Fibroblast of lung (primary cell): ENCODE measurements around the gene FAM228A. TPM values are rescaled to one million over a fixed set of nuclear protein-coding genes. Genes with fewer than 3 reads are reported as not detected.

Experiments used
- DNase-seq, 2 donors: peaks; one replicate each; pipeline versions ENCODE4 v3.0.0 to v3.0.0-alpha.2; 2010; ENCODE audit warnings: low read depth in 2 of 2
- H2AFZ ChIP-seq: 2 replicates; pipeline ENCODE4 v1.5.1; 2012; ENCODE audit warnings: low read length, control low read depth, inconsistent platforms
- H3K27ac ChIP-seq: 2 replicates; pipeline ENCODE4 v1.5.1; 2011; ENCODE audit warnings: low read length, control low read depth; ENCODE audit not compliant: insufficient read depth
- H3K27me3 ChIP-seq: 2 replicates; pipeline ENCODE4 v1.5.1; 2011; ENCODE audit warnings: mild to moderate bottlenecking, low read length; ENCODE audit not compliant: control insufficient read depth, insufficient read depth
- H3K36me3 ChIP-seq: 2 replicates; pipeline ENCODE4 v1.5.1; 2011; ENCODE audit warnings: low read length; ENCODE audit not compliant: control insufficient read depth, insufficient read depth
- H3K4me1 ChIP-seq: 2 replicates; pipeline ENCODE4 v1.5.1; 2011; ENCODE audit warnings: low read length; ENCODE audit not compliant: control insufficient read depth, insufficient read depth; ENCODE audit errors: extremely low read depth
- H3K4me2 ChIP-seq: 2 replicates; pipeline ENCODE4 v1.5.1; 2011; ENCODE audit warnings: low read length, control low read depth; ENCODE audit not compliant: insufficient read depth; ENCODE audit errors: extremely low read depth
- H3K4me3 ChIP-seq, 4 experiments: fragments of 200-600 bp in 1 of 4; sonication (generic) in 1 of 4; replicated peaks in 1 of 4; 2 replicates each; pipeline ENCODE4 v1.5.1; 2011 to 2016; ENCODE audit warnings: low read length in 4 of 4, low read depth in 3 of 4, mild to moderate bottlenecking in 3 of 4, control low read depth in 2 of 4, inconsistent platforms in 1 of 4, mixed read lengths in 1 of 4; ENCODE audit not compliant: insufficient read depth in 1 of 4; ENCODE audit errors: control extremely low read depth in 1 of 4
- H3K79me2 ChIP-seq: 2 replicates; pipeline ENCODE4 v1.5.1; 2012; ENCODE audit warnings: mild to moderate bottlenecking, low read length, inconsistent platforms; ENCODE audit not compliant: control insufficient read depth, insufficient read depth
- H3K9ac ChIP-seq: 2 replicates; pipeline ENCODE4 v1.5.1; 2011; ENCODE audit warnings: mild to moderate bottlenecking, low read length, control low read depth; ENCODE audit not compliant: insufficient read depth
- H3K9me3 ChIP-seq: 2 replicates; pipeline ENCODE4 v1.5.1; 2012; ENCODE audit warnings: low read depth, low read length; ENCODE audit not compliant: control insufficient read depth, insufficient read depth
- H4K20me1 ChIP-seq: 2 replicates; pipeline ENCODE4 v1.5.1; 2011; ENCODE audit warnings: low read length; ENCODE audit not compliant: control insufficient read depth, insufficient read depth; ENCODE audit errors: extremely low read depth
- CTCF ChIP-seq, 2 donors: IDR thresholded peaks in 1 of 2; conservative IDR thresholded peaks in 1 of 2; 1 replicate in 1 of 2; 2 replicates in 1 of 2; pipeline ENCODE4 v1.5.1; 2011 to 2012; ENCODE audit warnings: low read length in 2 of 2, control low read depth in 1 of 2, inconsistent platforms in 1 of 2, low read depth in 1 of 2, mild to moderate bottlenecking in 1 of 2
- EZH2 ChIP-seq: IDR thresholded peaks from 2 replicates; pipeline ENCODE4 v1.5.1; 2012; ENCODE audit warnings: low read length, control low read depth, mild to moderate bottlenecking; ENCODE audit errors: missing control alignments
- polyA plus RNA-seq, 2 donors: library from polyadenylated mRNA; depleted of rRNA in 1 of 2; stranded (reverse) in 1 of 2; unstranded in 1 of 2; fragments of >200 nt; gene quantifications; 2 replicates each; pipeline ENCODE4 v1.2.1, GENCODE V29; 2011 to 2012; ENCODE audit warnings: missing spikeins in 1 of 2
- total RNA-seq: library from RNA; depleted of rRNA; stranded (reverse); fragments of >200 nt; gene quantifications from 2 replicates; pipeline ENCODE4 v1.2.1, GENCODE V29; 2014

FAM228A gene
- total and polyA plus RNA-seq, 2 donors (not counting 1 experiment from before 2014, with no cell fraction given) = 0.99 to 4.3 TPM

GRCh38 chr2:24162494-24162893, 12.4 kb upstream of the FAM228A start:
- no peaks in the 10 kb centered on the region for H3K79me2 ChIP-seq
- H3K36me3 ChIP-seq = no peaks in the 10 kb centered on the region
- H3K4me3 ChIP-seq = no peak overlapping the region
- no peak for TF ChIP-seq CTCF (conservative IDR thresholded peaks at IDR 0.05 in 1 of 2, IDR thresholded peaks at IDR 0.05 in 1 of 2; ENCODE audit: low read depth in 1 of 2, low read length in 2 of 2)
- TF ChIP-seq EZH2 = no peak
- H3K4me1 ChIP-seq = no peaks in the 10 kb centered on the region
- no peaks in the 10 kb centered on the region for H4K20me1 ChIP-seq
- H3K27me3 ChIP-seq = no peaks in the 10 kb centered on the region
- no peak for DNase-seq
- no peak overlapping the region for H3K27ac ChIP-seq
- H3K9me3 ChIP-seq = no peaks in the 10 kb centered on the region
- H3K4me2 ChIP-seq = no peak overlapping the region
- H3K9ac ChIP-seq = no peak overlapping the region
- no peak overlapping the region for H2AFZ ChIP-seq

DNA sequence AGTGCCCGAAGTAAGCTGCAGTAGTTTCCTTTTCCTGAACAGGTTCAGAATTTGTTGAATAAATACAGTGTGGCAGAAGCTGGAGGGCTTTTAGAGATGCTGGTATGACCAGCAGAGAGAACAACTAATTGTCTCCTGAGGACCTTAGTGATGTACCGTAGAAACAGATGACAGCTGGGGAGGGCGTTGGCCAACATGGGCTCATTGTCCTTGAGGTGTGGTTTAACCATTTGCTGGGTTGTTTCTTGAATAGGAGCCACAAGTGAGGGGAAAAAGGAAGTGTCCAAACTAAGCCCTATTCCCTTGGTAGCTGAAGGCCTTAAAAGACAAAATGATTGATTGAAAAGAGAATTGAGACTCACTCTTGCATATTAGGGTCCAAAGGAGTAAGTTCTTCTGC, 11.7 kb upstream of the FAM228A start:
- Histone ChIP-seq H3K27me3 (no peaks in the 10 kb centered on the region), H2AFZ (no peak overlapping the region), H3K4me3 (no peak overlapping the region), H3K9ac (no peak overlapping the region), H3K36me3 (no peaks in the 10 kb centered on the region), H3K4me2 (no peak overlapping the region), H4K20me1 (no peaks in the 10 kb centered on the region), H3K4me1 (no peaks in the 10 kb centered on the region), H3K79me2 (no peaks in the 10 kb centered on the region), H3K27ac (no peak overlapping the region), H3K9me3 (no peaks in the 10 kb centered on the region)
- DNase-seq = no peak
- no peak for TF ChIP-seq EZH2

DNA sequence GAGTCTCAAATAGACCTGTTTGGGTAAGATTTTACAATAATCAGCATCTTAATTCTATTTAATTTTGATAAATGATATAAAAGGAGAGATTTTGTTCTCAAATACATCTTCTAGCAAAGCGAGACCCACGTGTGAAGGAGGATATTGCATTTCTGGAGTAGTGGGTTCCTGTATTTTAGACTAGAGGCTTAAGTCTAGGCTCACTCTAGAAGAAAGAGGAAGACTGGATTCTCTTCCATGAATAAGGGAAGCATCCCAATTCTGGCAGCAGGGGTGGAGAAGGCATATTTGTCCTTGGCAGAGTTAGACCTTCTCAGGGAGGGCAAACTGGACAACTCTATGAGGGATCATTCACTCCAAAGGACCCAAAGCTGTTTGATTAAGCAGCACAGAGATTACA, 11.3 kb upstream of the FAM228A start:
- H3K9me3 ChIP-seq = no peaks in the 10 kb centered on the region
- TF ChIP-seq CTCF (conservative IDR thresholded peaks at IDR 0.05 in 1 of 2, IDR thresholded peaks at IDR 0.05 in 1 of 2; ENCODE audit: low read depth in 1 of 2, low read length in 2 of 2) (no peak), EZH2 (no peak)

More for the DNA sequence above, 11.3 kb upstream of the FAM228A start:
- no peak for DNase-seq
- Histone ChIP-seq H3K4me2 (no peak overlapping the region), H2AFZ (no peak overlapping the region), H3K4me1 (no peaks in the 10 kb centered on the region), H3K79me2 (no peaks in the 10 kb centered on the region), H3K27ac (no peak overlapping the region), H3K27me3 (no peaks in the 10 kb centered on the region), H3K9ac (no peak overlapping the region), H3K36me3 (no peaks in the 10 kb centered on the region), H3K4me3 (no peak overlapping the region), H4K20me1 (no peaks in the 10 kb centered on the region)
